GM21529 (cell line): ENCODE results near the gene CTNNBL1.
"Not testable (repeated sequence)": the region's sequence is repeated elsewhere in the genome, so short reads cannot be mapped to it uniquely, and the experiment has no call there.

Experiments used
- ATAC-seq: cut with Tn5 transposase; IDR thresholded peaks from one replicate; pipeline ENCODE4 v1.9.1; 2021; ENCODE audit not compliant: unreplicated experiment

The CTNNBL1 gene

DNA sequence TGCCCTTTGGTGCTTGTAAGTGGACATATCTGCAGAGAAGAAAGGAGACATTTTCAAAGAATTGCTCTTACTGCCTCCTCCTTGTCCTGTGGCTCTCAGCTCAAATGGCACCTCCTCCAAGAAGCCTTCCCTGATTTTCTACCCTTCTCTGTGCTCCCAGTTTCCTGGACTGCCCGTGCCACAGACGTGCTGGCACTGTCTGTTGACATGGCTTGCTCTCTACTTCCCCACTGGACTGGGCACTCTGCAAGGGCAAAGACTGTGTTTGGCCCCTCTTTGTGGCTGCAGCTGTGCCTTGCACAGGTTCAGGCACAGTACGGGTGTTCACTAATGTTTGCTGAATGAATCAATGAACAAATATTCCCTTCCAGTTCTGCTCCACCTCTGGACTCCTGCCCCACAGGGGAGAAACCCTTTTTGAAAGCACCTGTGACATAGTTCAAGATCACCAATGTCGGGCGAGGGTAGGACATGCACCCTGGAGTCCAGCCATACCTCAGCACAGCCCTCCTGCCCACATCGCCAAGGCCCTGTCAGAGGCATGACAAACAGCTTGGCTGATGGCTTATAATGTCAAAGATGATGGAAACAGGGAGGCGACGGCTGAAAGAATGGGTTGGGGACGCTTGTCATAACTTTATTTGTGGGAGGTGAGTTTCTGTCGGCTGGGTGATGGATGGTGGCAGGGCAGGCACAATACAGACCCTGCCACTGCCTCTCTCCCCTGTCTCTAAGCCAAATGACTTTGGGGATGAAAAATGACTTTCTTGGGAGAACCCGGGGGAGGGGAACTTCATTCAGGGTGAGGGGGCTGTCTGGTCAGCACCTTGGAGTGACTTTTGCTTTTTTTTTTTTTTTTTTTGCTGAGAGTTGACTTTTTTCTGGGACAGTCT, 15.6 kb upstream of the CTNNBL1 start:
- ATAC-seq = no peak

DNA sequence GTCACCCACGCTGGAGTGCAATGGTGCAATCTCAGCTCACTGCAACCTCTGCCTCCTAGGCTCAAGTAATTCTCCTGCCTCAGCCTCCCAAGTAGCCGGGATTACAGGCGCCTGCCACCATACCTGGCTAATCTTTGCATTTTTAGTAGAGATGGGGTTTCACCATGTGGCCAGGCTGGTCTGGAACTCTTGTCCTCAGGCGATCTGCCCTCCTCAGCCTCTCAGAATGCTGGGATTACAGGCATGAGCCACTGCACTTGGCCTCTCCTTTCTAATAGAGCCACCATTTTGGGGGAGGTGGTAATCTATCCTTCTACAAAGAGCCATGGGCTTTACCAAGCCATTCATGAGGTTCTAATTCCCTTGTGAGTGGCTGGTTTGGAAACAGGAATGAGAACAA, 14.1 kb upstream of the CTNNBL1 start:
- ATAC-seq = not testable (repeated sequence)

DNA sequence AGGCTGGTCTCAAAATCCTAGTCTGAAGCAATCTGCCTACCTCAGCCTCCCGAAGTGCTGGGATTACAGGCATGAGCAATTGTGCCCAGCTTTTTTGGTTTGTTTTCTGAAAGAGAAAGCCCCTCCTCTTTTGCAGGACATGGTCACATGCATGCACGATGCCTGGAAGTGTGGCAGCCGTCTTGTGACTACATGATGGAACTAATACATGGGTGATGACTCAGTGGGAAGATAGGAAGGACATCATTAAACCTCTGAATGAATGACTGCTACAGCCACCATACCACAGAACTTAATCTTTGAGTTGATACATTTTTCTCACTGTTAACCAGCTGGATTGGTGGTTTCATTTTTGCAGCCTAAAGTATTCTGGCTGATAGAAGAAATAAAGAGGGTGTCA, 13.4 kb upstream of the CTNNBL1 start:
- ATAC-seq = no peak

GRCh38 chr20:37681384-37682112, 12.3 kb upstream of the CTNNBL1 start:
- ATAC-seq = no peak

DNA sequence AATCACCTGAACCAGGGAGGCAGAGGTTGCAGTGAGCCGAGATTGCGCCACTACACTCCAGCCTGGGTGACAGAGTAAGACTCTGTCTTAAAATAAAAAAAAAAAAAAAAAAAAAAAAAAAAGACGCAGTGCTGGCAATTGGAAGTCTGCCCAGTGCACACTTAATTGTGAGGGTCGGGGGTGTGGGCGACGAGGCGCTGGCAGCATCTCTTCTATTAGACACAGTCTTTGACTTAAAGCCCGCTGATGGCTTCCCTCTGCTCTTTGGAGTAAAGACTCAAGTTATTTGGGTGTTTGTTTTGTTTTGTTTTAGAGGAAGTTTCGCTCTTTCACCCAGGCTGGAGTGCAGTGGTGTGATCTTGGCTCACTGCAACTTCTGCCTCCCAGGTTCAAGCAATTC, 10.7 kb upstream of the CTNNBL1 start:
- ATAC-seq = not testable (repeated sequence)

GRCh38 chr20:37686762-37687477, 6.9 kb upstream of the CTNNBL1 start:
- no peak for ATAC-seq

GRCh38 chr20:37687478-37687805, 6.4 kb upstream of the CTNNBL1 start:
- ATAC-seq = no peak

- no peak for ATAC-seq
Observed at GRCh38 chr20:37688093-37688492, 5.7 kb upstream of the CTNNBL1 start.

GRCh38 chr20:37690626-37691369, 3.0 kb upstream of the CTNNBL1 start:
- ATAC-seq = no peak

GRCh38 chr20:37692459-37693166, 1.2 kb upstream of the CTNNBL1 start:
- no peak for ATAC-seq

GRCh38 chr20:37693242-37693634, 592 bp upstream of the CTNNBL1 start:
- no peak for ATAC-seq

GRCh38 chr20:37695684-37696342, 2.0 kb downstream of the CTNNBL1 start:
- no peak for ATAC-seq

- ATAC-seq = peak; percentile 69
Observed at GRCh38 chr20:37697314-37697713, 3.5 kb downstream of the CTNNBL1 start.

DNA sequence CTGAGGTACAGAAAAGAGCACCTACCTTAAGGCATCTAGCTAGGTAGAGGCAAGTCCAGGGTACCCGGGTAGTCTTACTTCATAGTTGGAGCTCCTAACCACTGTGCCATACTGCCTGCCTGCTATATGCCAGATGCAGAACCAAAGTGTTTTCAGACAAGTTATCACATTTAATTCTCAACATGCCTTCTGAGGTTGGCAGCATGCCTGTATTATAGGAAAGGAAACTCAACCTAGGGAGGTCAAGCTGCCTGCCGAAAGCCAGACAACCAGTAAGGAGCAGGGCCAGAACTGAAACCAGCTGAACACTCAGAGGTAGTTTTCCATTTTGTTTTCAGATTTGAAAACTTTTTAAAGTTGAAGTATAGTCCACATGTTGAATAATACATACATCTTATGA, 5.4 kb downstream of the CTNNBL1 start:
- ATAC-seq = no peak

GRCh38 chr20:37700301-37700700, 6.5 kb downstream of the CTNNBL1 start:
- ATAC-seq = no peak

DNA sequence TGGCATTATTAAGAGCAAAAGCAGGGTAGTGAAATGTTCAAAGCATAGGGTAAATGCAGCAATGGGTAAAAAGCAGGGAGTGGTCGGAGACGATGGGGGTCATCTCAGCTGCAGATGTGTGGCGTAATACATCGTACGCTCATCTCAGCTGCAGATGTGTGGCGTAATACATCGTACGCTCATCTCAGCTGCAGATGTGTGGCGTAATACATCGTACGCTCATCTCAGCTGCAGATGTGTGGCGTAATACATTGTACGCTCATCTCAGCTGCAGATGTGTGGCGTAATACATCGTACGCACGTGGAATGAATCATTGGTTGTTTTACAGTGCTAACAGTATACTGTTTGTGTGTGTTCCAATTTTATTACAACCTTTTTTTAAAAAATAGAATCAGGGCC, 7.8 kb downstream of the CTNNBL1 start:
- ATAC-seq = not testable (repeated sequence)

- ATAC-seq = no peak
Observed at GRCh38 chr20:37702403-37703034, 8.7 kb downstream of the CTNNBL1 start.

- no peak for ATAC-seq
Observed at GRCh38 chr20:37703035-37703845, 9.4 kb downstream of the CTNNBL1 start.

DNA sequence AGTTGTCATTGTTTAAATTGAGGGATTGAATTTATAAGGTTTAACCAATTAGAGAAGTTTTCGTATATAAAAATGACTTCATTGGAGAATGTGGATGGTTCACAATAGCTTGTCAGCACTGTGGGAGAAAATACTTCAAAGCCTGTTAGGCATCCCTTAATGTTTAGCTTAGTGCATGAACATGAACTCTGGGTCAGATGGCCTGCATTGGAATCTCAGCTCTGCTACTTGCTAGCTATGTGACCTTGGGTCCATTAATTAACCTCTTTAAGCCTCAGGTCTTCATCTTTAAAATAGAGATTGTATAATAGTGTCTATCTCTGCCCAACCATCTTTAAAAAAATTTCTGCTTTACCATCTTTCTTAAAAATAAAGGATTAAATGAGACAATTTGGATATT, 11.1 kb downstream of the CTNNBL1 start:
- ATAC-seq = no peak
